HG03025 (cell line): Measurements from ENCODE around the gene MCC.

Experiments
- ATAC-seq: cut with Tn5 transposase; IDR thresholded peaks from one replicate; pipeline ENCODE4 v1.9.1; 2021; ENCODE audit warnings: mild to moderate bottlenecking, moderate library complexity; ENCODE audit not compliant: unreplicated experiment, low FRiP score

The MCC gene

GRCh38 chr5:113190347-113190746 is 297.9 kb downstream of the MCC start:
- ATAC-seq = no peak

- ATAC-seq = no peak
Observed at GRCh38 chr5:113189291-113189690, 299.0 kb downstream of the MCC start.

- ATAC-seq = no peak
Observed at GRCh38 chr5:113188436-113188835, 299.8 kb downstream of the MCC start.

GRCh38 chr5:113187906-113188305 is 300.3 kb downstream of the MCC start:
- ATAC-seq = no peak

GRCh38 chr5:113186061-113186460 is 302.2 kb downstream of the MCC start:
- ATAC-seq = no peak

GRCh38 chr5:113183694-113184093 is 304.6 kb downstream of the MCC start:
- ATAC-seq = no peak

- ATAC-seq = no peak
Observed at GRCh38 chr5:113182658-113183344, 305.5 kb downstream of the MCC start.

- no peak for ATAC-seq
Observed at GRCh38 chr5:113181853-113182490, 306.3 kb downstream of the MCC start.

GRCh38 chr5:113181409-113181808 is 306.8 kb downstream of the MCC start:
- ATAC-seq = no peak

- no peak for ATAC-seq
Observed at GRCh38 chr5:113179156-113179555, 309.1 kb downstream of the MCC start.

GRCh38 chr5:113178073-113178779 is 310.0 kb downstream of the MCC start:
- no peak for ATAC-seq

- no peak for ATAC-seq
Observed at GRCh38 chr5:113177225-113177624, 311.0 kb downstream of the MCC start.

- ATAC-seq = no peak
Observed at GRCh38 chr5:113176734-113177133, 311.5 kb downstream of the MCC start.

GRCh38 chr5:113176196-113176595 is 312.1 kb downstream of the MCC start:
- no peak for ATAC-seq

GRCh38 chr5:113172231-113172826 is 315.9 kb downstream of the MCC start:
- no peak for ATAC-seq

GRCh38 chr5:113171520-113171919 is 316.7 kb downstream of the MCC start:
- ATAC-seq = no peak

- no peak for ATAC-seq
Observed at GRCh38 chr5:113170707-113171106, 317.5 kb downstream of the MCC start.

- ATAC-seq = no peak
Observed at GRCh38 chr5:113169720-113170119, 318.5 kb downstream of the MCC start.

GRCh38 chr5:113167985-113168384 is 320.3 kb downstream of the MCC start:
- ATAC-seq = no peak

- ATAC-seq = no peak
Observed at GRCh38 chr5:113166852-113167366, 321.3 kb downstream of the MCC start.

- ATAC-seq = no peak
Observed at GRCh38 chr5:113166261-113166660, 322.0 kb downstream of the MCC start.
